Measurements from ENCODE around the gene GAK.
"Not testable (repeated sequence)": the region's sequence is repeated elsewhere in the genome, so short reads cannot be mapped to it uniquely, and the experiment has no call there.

GAK gene

DNA sequence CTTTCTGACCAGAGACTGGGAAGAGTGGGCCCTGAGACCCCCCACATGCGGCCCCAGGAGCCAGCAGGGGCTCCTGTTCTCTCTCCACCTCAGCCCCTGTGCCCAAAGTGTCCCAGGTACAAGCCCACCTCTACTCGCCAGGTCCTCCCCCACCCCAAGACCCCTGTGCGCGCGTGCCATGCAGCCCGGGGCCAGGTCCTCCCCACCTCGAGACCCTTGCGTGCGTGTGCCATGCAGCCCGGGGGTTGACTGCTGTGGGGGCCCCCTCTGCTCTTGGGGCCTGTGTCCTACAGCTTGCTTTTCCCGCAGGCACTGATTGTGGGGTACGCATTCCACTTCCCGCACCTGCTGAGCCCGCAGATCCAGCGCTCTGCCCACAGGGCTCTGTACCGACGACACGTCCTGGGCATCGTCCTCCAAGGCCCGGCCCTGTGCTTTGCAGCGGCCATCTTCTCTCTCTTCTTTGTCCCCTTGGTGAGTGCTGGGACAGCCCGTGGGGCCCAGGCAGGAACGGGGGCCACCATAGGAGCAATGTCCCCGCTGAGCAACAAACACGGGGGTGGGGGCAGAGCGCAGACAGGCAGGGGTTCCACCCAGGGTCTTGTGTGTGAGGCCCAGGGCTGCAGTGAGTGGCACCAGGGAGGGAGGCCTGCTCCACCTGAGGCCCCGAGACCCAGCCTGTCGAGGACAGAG, 20.9 kb upstream of the GAK start:
- ATAC-seq, result no peak
- DNase-seq, result no peak

DNA sequence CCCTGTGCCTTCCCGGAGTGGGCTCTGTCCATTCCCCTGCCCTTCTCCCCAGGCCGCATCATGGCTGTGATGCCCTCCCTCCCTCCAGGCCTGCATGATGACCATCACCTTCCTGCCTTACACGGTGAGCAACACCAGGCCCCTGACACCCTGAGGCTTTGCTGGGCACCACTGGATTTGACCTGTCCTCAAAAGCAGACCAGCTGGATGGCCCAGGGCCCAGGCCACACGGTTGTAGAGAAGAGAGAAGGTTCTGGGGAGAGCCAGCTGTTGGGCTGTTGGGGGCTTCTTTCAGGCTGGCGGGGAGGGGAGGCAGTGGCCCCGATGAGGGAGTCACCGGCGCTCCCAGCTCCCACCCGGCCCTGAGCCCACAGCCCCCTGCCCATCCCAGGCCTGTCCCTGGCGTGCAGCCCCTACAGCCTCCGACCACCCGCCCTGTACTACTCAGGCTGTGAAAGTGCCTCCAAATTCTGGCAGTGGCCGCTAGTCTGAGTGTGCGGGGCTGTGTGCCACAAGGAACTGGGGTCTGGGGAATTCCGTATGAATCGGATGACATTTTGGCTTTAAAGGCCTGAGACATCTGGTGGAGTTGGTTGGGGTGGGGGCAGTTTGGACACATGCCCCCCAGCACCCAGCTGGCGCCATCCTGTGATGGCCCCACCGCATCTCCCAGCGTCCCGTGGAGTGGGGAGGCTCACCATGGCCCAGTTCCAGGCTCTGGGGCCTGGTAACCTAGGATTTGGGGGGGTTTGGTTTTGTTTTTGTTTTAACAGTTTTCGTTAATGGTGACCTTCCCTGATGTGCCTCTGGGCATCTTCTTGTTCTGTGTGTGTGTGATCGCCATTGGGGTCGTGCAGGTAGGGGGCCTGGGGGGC, 19.7 kb upstream of the GAK start:
- DNase-seq (no peak), ATAC-seq (no peak)

DNA sequence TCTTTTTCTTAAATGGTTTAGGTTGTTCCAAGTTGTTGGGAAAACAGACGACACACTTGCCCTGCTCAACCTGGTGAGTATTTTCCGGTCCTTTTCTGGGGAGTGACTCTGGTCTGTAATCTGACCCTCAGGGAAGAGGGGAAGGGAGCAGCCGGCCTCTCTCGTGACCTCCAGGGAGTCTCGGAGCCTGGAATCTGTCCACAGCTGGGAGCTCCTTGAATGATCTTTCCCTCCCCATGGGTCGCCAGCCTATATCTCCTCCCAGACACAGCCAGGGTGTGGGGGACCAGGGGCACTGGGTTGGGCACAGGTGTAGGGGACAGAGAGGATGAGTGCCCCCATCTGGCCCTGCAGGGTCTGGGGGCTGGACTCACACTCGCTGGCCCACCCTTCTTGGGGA, 19.1 kb upstream of the GAK start:
- no peak for ATAC-seq
- no peak for DNase-seq

DNA sequence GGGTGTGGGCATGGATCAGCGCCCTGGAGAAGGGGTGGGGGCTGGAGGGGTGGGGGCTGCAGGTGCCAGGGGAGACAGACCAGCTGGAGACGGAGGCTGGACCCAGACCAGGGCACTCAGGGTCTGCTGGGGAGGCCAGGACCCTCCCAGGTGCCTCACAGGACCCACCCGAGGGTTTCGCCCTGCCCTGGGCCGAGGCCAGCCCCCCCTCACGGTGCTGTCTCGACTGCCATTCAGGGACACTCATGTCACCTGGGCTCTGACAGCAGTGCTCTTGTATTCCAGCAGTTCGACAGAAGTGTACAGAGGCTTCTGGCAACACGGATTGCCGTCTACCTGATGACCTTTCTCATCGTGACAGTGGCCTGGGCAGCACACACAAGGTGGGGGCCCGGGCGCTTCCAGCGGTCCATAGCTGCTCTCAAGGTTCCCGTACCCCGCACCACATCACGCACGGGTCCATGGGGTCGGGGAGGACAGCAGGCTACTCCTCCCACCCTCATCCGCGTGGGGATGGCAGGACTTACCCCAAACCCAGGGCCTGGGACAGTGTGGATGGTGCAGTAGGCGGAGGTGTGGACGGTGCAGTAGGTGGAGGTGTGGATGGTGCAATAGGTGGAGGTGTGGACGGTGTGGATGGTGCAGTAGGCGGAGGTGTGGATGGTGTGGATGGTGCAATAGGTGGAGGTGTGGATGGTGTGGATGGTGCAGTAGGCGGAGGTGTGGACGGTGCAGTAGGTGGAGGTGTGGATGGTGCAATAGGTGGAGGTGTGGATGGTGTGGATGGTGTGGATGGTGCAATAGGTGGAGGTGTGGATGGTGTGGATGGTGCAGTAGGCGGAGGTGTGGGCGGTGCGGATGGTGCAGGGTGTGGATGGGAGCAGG, 18.3 kb upstream of the GAK start:
- DNase-seq, result no peak
- no peak for ATAC-seq

DNA sequence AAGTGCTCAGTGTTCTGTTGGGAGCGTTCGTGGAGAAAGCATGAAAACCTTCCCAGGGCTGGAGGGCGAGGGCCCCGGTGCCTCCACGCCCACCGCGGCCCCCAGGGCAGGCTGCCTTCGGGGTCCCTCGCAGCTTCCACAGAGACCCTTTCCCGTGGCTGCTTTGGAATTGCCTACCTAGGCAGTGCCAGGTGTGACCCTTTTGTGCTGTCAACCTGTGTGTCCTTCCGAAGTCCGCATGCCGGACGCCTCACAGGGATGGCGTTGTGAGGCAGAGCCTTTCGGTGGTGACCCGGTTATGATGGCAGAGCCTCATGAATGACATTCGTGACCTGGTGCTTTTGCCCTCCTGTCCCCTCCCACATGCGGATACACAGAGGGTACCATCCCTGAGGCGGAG, 17.5 kb upstream of the GAK start:
- DNase-seq, result no peak
- ATAC-seq, result no peak

DNA sequence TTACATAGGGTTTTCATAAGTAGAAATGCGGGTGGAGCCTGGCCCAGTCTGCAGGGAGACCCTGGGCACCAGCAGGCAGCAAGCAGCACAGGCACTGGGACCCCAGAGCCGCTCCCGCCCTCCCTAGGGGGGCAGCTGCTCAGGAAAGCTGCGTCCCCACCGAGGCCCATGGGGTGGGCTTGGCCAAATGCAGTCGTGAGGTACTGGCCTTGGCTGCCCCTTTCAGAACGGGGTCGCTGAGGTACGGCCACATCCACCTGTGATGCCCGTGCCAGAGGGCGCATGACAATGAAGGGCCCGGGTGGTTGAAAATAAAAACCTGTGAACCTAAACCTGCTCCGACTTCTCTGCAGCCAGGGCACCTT, 16.8 kb upstream of the GAK start:
- ATAC-seq, result no peak
- DNase-seq, result no peak

DNA sequence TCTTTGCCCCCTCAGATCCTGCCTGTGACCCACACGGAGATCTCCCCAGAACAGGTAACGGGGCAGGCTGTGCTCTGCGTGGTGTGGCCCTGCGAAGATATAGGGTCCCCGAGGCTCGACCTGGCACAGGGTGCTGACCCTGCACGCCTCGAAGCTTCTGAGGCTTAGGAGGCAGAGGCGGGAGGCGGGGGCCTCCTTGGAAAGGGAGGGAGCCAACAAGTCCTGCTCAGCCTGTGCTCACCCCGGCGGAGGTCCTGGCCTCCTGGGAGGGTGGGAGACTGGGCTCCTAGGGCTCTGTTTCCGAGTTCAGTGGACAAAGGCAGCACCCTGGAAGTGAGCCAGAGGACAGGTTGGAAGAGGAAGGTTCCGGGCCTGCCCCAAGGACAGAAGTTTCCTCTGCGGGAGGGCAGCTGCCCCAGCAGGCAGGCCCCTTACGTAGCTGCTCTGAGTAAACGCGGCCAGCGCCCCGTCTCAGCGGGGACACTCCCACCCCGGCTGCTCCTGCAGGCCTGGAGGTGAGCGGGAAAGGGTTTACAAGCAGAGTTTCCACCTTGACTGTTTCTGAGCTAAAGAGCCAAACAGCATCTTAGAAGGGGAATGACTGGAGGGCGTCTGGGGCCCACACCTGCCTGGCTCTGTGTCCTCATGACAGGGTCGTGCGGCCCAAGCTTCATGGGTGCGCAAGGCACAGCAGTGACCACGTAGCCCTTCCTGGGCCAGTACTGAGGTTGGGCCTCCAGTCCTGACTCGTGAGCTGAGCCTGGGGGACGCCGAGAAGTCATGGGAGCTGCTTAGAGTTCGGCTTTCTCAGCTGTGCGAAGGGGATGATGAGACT, 16.2 kb upstream of the GAK start:
- no peak for DNase-seq
- no peak for ATAC-seq

DNA sequence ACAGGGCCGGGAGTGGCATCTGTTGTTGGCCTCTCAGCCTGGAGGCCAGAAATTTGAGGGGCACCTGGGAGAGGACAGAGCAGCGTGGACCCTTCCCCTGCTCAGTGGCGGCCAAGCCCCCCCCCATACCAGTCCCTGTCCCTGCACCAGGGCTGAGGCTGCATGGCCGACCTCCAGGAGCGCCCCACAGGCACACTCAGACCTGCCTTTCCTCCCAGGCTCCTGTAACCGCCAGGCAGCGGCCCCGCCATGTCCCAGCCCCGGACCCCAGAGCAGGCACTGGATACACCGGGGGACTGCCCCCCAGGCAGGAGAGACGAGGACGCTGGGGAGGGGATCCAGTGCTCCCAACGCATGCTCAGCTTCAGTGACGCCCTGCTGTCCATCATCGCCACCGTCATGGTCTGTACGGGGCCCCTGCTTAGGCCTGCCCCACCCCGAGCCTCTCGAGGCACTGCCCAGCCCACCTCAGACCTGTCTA, 15.4 kb upstream of the GAK start:
- ATAC-seq, result no peak

DNA sequence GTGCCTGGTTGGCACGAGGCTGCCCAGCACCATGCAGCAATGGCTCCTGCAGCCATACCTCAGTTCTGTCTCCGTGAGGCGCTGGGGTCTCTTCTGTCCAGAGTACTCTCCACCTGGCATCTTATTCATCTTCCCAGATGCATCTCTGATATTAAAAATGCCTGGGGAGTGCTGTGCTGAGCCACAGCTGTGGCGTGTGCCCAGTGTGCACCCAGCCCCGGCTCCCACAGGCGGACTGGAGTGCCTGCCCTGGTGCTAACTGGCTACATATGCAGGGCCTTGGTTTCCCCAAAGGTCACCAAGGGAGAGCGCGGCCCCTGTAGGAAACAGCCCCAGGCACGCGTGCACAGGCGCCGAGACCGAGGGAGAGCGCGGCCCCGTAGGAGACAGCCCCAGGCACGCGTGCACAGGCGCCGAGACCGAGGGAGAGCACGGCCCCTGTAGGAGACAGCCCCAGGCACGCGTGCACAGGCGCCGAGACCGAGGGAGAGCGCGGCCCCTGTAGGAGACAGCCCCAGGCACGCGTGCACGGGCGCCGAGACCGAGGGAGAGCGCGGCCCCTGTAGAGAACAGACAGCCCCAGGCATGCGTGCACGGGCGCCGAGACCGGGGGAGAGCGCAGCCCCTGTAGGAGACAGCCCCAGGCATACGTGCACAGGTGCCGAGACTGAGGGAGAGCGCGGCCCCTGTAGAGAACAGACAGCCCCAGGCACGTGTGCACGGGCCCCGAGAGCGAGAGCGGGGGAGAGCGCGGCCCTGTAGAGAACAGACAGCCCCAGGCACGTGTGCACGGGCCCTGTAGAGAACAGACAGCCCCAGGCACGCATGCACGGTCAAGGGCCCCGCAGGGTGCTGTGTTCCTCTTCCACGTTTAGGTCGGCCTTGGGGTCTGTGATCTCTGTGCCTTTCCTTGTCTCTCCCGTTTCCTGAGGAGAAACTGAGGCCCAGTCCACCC, 14.7 kb upstream of the GAK start:
- ATAC-seq, result no peak
- DNase-seq, result no peak

More for the DNA sequence above, 15.4 kb upstream of the GAK start:
- DNase-seq, result no peak

DNA sequence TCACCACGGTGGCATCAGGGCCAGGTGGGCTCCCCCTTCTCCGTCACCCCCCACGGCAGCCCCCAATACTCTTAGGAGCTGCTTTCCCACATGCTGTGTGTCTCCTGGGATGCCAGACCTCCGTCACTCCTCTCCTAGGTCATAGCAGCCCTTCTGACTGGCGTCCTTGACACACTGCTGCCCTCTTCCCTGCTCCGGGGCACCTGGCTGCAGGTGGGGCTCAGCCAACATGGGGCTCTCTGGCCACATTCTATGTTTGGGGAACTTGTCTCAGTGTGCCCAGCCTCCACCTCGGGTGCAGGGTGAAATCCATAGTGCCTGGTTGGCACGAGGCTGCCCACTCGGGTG, 14.0 kb upstream of the GAK start:
- ATAC-seq (no peak), DNase-seq (no peak)

DNA sequence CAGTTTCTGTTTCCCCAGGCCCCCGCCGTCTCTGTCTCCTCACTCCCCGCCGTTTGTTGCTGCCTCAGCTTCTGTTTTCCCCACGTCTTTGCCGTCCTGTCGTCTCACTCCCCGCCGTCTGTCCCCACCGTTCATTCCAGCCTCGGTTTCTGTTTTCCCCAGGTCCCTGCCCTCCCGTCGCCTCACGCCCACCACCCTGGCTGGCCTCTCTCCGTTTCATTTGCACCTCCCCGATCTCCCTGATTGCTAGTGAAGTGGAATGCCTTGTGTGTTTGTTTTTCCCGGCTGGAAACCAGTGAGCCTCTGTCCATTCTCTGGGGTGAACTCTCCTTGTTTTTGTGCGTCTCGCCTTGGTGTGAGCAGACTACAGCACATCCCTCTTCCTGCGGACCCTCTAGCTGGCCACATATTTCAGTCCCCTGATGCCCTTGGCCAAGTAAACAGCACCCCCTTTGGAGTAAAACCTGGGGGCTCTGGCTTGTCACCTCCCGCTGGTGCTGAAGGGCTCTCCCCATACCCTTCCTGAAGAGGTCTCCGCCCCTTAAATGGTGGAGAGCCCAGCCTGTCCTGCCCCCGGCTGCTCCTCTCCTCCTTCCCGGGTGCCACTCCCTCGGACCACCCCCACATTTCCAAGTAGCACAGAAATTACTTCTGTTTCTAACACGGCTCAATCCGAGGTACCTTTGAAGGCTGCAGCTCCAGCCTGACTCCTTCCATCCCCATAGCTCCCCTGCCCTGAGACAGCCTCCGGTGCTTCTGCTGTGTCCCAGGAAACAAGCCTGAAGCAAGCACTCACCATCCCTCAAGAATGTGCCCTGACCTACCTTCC, 13.4 kb upstream of the GAK start:
- ATAC-seq, result no peak
- no peak for DNase-seq

DNA sequence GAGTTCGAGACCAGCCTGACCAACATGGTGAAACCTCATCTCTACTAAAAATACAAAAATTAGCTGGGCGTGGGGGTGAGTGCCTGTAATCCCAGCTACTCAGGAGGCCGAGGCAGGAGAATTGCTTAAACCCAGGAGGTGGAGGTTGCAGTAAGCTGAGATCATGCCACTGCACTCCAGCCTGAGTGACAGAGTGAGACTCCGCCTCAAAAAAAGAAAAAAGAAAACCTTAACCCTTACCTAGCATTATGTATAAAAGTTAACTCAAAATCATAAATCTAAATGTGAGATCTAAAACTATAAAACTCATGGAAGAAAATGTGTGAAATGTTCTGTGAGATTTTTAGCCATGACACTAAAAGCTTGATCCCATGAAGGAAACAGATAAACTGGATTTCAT, 7.4 kb upstream of the GAK start:
- DNase-seq, ATAC-seq: not testable (repeated sequence)

DNA sequence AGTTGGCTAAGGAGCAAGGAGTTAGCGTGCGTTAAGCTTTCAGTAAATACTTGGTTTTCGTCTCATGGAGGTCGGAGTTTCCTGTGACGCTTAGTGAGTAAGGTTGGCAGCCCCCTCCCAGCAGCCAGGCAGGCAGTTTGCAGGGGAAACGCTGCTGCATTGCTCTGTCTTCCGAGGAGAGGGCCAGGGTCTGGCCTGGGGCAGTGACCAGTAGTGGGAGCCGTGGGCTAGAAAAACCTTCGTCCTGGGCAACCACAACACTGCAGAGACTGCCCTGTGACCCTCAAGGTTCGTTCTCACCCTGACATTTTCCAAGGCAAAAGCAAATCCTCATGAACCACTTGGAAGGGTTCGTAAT, 576 bp upstream of the GAK start:
- no peak for DNase-seq
- ATAC-seq, result peak; percentile 0

DNA sequence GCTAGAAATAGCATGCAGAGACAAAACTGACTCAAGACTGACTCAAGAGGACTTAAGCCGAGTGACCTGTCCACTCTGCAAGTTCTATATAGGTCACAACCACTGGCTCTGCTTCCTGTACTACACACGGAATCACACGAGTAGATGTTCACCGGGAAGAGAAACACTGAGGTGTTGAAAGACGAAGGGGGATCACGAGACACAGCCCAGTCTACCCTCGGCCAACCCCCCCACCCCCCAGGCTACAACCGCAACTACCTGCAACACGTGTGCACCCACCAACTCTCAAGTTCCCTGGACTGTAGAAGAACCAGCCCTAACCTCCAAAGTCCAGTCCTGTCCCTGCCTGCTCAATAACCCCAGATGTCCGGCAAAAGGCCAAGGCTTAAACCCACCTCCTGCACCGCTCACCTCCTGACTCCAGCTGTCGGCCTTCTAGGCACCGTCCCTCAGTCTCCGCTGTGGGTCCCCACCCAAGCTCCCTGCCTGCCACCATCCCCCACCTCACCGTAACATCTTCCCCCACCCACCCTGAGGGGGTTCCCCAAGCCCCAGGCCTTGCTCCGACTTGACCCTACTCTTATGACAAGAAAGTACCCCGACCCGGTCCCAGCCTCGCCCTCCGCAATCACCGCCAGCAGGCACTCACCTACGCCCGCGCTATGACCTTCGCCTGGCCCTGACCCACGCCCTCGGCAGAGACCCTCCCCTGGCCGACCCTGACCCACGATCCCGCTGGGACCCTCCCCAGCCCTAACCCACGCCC, 739 bp downstream of the GAK start:
- ATAC-seq (no peak), DNase-seq (peak; percentile 37)

DNA sequence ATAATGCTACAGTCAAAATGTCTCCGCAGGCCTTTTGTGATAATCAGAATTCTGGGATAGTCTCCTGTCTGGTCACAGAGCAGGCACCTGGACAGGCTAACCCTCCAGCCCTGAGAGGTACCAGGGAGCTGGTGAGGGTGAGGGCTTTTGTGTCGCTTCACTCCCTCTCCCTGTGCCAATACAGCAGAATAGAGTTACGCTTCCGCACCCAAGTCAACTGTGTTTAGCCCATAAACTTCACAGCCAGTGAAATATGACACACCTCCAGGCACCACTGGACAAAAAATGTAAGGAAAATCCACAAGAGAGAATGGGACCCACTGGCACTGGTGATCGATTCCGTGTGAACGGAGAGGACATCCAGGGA, 1.3 kb downstream of the GAK start:
- DNase-seq (no peak), ATAC-seq (no peak)

DNA sequence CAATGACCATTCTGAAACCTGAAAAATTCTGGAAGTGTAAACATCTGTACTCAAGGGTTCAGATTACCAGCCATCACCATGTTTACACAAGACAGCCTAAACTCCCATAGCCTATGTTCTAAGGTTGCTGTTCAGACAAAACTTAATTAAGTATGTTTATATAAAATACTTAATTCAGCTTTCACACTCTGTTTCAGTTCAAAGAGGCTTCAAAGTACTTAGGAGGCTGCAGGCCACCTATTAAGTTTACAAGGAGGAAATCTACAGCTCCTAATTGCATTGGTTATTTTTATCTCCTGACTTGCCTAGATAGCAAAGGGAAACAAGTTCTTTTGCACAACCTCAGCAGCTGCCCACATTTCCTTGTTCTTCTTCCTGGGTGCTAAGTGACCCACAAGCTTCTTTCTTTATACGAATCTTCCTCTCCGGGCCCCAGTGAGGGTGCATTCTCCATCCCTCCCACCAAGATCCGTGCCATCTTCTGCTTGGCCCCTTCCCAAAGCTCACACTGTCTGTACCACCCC, 2.0 kb downstream of the GAK start:
- ATAC-seq (no peak), DNase-seq (no peak)

DNA sequence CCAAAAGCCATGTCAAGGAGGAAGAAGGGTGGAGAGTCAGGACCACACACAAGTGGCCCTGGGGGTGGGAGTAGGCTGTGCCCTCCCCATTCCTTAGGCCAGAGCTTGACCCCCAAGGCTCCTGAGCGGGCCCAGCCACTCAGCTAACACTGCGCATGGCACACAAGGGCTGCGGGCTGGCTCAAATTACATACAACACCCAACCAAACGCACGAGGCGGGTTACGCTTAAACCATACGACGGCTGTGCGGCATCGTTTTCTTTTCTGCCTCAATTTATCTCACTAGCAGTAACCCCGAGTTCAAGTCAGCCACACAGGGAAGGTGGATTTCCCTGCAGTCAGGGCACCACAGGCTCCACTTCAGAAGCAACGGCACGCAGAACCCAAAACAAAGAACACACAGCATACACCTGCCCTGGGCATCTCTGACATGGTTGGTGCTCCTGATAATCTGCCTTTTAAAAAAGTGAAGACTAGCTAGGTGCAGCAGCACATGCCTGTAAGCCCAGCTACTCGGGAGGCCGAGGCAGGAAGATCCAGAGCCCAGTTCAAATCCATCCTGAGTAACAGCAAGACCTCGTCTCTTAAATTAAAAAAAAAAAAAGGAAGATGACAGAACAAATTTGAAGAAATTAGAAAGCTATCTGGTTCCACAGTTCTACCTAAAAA, 2.9 kb downstream of the GAK start:
- DNase-seq (no peak), ATAC-seq (no peak)

DNA sequence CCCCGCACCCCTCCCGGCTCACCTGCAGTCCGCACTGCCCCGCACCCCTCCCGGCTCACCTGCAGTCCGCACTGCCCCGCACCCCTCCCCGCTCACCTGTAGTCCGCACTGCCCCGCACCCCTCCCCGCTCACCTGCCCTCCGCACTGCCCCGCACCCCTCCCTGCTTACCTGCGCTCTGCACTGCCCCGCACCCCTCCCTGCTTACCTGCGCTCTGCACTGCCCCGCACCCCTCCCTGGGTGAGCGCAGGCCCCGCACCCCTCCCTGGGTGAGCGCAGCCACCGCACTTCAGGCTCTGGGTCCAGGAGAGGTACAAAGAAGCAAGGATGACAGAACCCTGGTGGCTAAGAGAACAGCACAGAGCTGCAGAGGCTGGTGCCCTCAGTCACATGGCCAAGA, 4.5 kb downstream of the GAK start:
- ATAC-seq, result not testable (repeated sequence)

More for the DNA sequence above, 4.5 kb downstream of the GAK start:
- not testable (repeated sequence) for DNase-seq

Data from stimulated activated naive CD8-positive, alpha-beta T cell treated with anti-CD3 and anti-CD28 coated beads, Interleukin-15, Interleukin-2, amounts not matched to agents 100 U/mL and 50 U/mL, for 24 hours (primary cell).